ENCODE results near the gene ISCU. TPM values are rescaled to one million over a fixed set of nuclear protein-coding genes. Genes with fewer than 3 reads are reported as not detected.

The ISCU gene
- total and polyA plus RNA-seq, 10 donors: 98.9 to 220 (median 160) TPM

GRCh38 chr12:108582978-108583770 is 20.8 kb downstream of the ISCU start:
- Histone ChIP-seq H3K27ac (no peak overlapping the region), H3K36me3 (no peaks in the 10 kb centered on the region), H3K4me3 (no peak overlapping the region), H3K27me3 (replicated peaks in 1 of 7) (no peaks in the 10 kb centered on the region), H3K9me3 (no peaks in the 10 kb centered on the region), H3K4me1 (peaks cover 0 to 15% (median 0%) of the 10 kb centered on the region in 6 donors)
- 74 to 84% (median 82%) methylated on average over 9 to 10 of the region's 10 CpGs for WGBS, 5 donors
- peak; percentile 59 for DNase-seq
- TF ChIP-seq POLR2AphosphoS5 (IDR thresholded peaks at IDR 0.05) (no peak), POLR2A (IDR thresholded peaks at IDR 0.05) (no peak), CTCF (IDR thresholded peaks at IDR 0.05 in 8 of 11, conservative IDR thresholded peaks at IDR 0.05 in 3 of 11) (no peak)
- intact Hi-C loops (cut with DNase I; ENCODE audit: low total_unique reads): no loop called here

- Histone ChIP-seq H3K9me3 (no peaks in the 10 kb centered on the region), H3K27me3 (replicated peaks in 1 of 7) (no peaks in the 10 kb centered on the region), H3K4me3 (no peak overlapping the region), H3K4me1 (peaks cover 0 to 15% (median 0%) of the 10 kb centered on the region in 6 donors), H3K36me3 (no peaks in the 10 kb centered on the region), H3K27ac (no peak overlapping the region)
- DNase-seq: peak; percentile 30
- 81 to 89% (median 84%) methylated on average over 6 to 7 of the region's 7 CpGs for WGBS, 5 donors
- TF ChIP-seq POLR2AphosphoS5 (IDR thresholded peaks at IDR 0.05) (no peak), POLR2A (IDR thresholded peaks at IDR 0.05) (no peak), CTCF (IDR thresholded peaks at IDR 0.05 in 8 of 11, conservative IDR thresholded peaks at IDR 0.05 in 3 of 11) (no peak)
- intact Hi-C loops (cut with DNase I; ENCODE audit: low total_unique reads): no loop called here
Observed at GRCh38 chr12:108583991-108584390, 21.6 kb downstream of the ISCU start.

GRCh38 chr12:108584456-108585065 is 22.2 kb downstream of the ISCU start:
- H3K27ac ChIP-seq: no peak overlapping the region
- TF ChIP-seq POLR2AphosphoS5 (IDR thresholded peaks at IDR 0.05): no peak
- TF ChIP-seq POLR2A (IDR thresholded peaks at IDR 0.05): no peak
- no peak for TF ChIP-seq CTCF (IDR thresholded peaks at IDR 0.05 in 8 of 11, conservative IDR thresholded peaks at IDR 0.05 in 3 of 11)
- no peak overlapping the region for H3K4me3 ChIP-seq
- no peaks in the 10 kb centered on the region for H3K36me3 ChIP-seq
- intact Hi-C loops (cut with DNase I; ENCODE audit: low total_unique reads): no loop called here
- H3K4me1 ChIP-seq: peaks cover 0 to 12% (median 0%) of the 10 kb centered on the region in 6 donors
- no peaks in the 10 kb centered on the region for H3K9me3 ChIP-seq
- 71 to 91% (median 83%) methylated on average over 3 of the region's 3 CpGs for WGBS, 5 donors
- no peaks in the 10 kb centered on the region for H3K27me3 ChIP-seq (replicated peaks in 1 of 7)
- DNase-seq: no peak

GRCh38 chr12:108585864-108586263 is 23.5 kb downstream of the ISCU start:
- no peak for TF ChIP-seq CTCF (IDR thresholded peaks at IDR 0.05 in 8 of 11, conservative IDR thresholded peaks at IDR 0.05 in 3 of 11)
- TF ChIP-seq POLR2AphosphoS5 (IDR thresholded peaks at IDR 0.05): no peak
- no peak for TF ChIP-seq POLR2A (IDR thresholded peaks at IDR 0.05)
- DNase-seq: no peak
- no peaks in the 10 kb centered on the region for H3K9me3 ChIP-seq
- peaks cover 0 to 9% (median 0%) of the 10 kb centered on the region in 6 donors for H3K4me1 ChIP-seq
- intact Hi-C loops (cut with DNase I; ENCODE audit: low total_unique reads): no loop called here
- H3K4me3 ChIP-seq: no peak overlapping the region
- no peak overlapping the region for H3K27ac ChIP-seq
- no peaks in the 10 kb centered on the region for H3K27me3 ChIP-seq (replicated peaks in 1 of 7)
- 77 to 87% (median 85%) methylated on average over 4 of the region's 4 CpGs for WGBS, 5 donors
- H3K36me3 ChIP-seq: no peaks in the 10 kb centered on the region
